MCF 10A (cell line): Measurements from ENCODE around the gene TCERG1L. TPM values are rescaled to one million over a fixed set of nuclear protein-coding genes. Genes with fewer than 3 reads are reported as not detected.

ENCODE experiments used
- BruUV-seq: library from RNA; stranded (reverse); fragments of 400-500 nt; replicated peaks from 2 replicates; lab custom pipeline; 2021; lab: Mats Ljungman, UMichigan
- CTCF ChIA-PET: fragments of 300-600 bp; sonication (Branson Sonifier 250); formaldehyde crosslinking; extraction: SDS; loops from one replicate; lab custom pipeline; 2021; ENCODE audit warnings: antibody characterized with exemption, inconsistent platforms; lab: Yijun Ruan, JAX
- POLR2A ChIA-PET: fragments of 300-600, 350-650 bp; sonication (Branson Sonifier 250); formaldehyde crosslinking; extraction: SDS; loops from one replicate; lab custom pipeline; 2020; ENCODE audit warnings: antibody characterized with exemption, inconsistent platforms; lab: Yijun Ruan, JAX
- DNase-seq: peaks from one replicate; pipeline ENCODE4 v3.0.0-alpha.2; 2018; ENCODE audit not compliant: unreplicated experiment
- H3K27ac Mint-ChIP-seq: one replicate; pipeline ENCODE4 v1.8.0; 2022; ENCODE audit warnings: mild to moderate bottlenecking, low read depth, mixed read lengths; ENCODE audit not compliant: unreplicated experiment
- H3K27me3 Mint-ChIP-seq: one replicate; pipeline ENCODE4 v1.8.0; 2022; ENCODE audit warnings: mixed read lengths; ENCODE audit not compliant: insufficient read depth, unreplicated experiment
- H3K36me3 Mint-ChIP-seq: one replicate; pipeline ENCODE4 v1.8.0; 2022; ENCODE audit warnings: mild to moderate bottlenecking, moderate library complexity, mixed read lengths; ENCODE audit not compliant: insufficient read depth, unreplicated experiment
- H3K4me1 Mint-ChIP-seq: one replicate; pipeline ENCODE4 v1.8.0; 2022; ENCODE audit warnings: mixed read lengths; ENCODE audit not compliant: insufficient read depth, unreplicated experiment
- H3K4me3 Mint-ChIP-seq: one replicate; pipeline ENCODE4 v1.8.0; 2022; ENCODE audit warnings: mild to moderate bottlenecking, moderate library complexity, mixed read lengths; ENCODE audit not compliant: unreplicated experiment
- H3K9me3 Mint-ChIP-seq: one replicate; pipeline ENCODE4 v1.8.0; 2022; ENCODE audit warnings: mixed read lengths; ENCODE audit not compliant: unreplicated experiment
- intact Hi-C: fragments of 100-400 bp; cut with micrococcal nuclease; formaldehyde crosslinking; loops from 2 replicates; pipeline ENCODE4 v1.14.1; 2022
- total RNA-seq: library from RNA; stranded (reverse); gene quantifications from 2 replicates; pipeline ENCODE4 v1.2.3, GENCODE V29; 2022
- TF ChIP-seq, protein P1 (sequence below): fragments of 200-600 bp; IDR thresholded peaks from one replicate; pipeline ENCODE4 v1.8.0; 2022; ENCODE audit warnings: antibody characterized with exemption, mild to moderate bottlenecking; ENCODE audit not compliant: unreplicated experiment

TCERG1L gene
- total RNA-seq, 1 experiment from 2014 or later, result not detected

DNA sequence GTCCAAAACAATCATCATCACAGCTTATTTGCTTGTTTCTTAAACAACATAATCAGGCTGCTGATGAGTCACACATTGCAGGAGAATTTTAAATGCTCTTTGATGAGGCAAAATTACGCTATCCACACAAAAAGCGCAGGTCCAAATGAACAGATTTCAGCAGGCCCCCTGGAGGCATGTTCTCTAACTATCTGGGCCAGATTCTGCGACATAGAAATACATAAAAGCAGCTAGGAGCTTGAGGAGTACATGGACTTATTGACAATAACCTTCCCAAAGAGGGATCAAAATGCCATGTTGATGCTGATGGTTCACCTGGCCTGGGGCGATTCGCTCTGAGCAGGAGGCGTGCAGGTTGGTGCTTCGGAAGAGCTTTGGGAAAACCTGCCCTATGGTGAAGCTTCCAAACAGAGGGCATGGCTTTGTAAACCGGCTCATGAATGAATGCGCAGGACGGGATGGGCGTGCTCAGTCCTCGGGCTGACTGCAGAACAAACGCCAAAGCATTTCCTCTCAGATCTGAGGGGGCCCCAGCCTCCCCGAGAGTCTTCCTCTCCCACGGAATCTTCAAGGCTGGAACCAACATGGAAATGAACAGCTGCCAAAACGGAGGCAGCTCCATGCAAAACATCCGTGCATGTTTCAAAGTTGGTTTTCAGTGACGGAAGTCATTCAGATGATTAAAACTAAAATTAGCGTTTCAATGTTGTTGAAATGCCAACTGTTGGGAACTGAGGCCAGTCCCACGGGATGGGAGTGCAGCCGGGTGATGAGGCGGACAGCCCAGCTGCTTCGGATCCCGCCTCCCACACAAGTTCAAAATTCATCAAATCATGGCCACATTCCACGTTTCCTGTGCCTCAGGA, 179.6 kb downstream of the TCERG1L start:
- Mint-ChIP-seq H3K4me1 (peaks cover 5% of the 10 kb centered on the region), H3K9me3 (peaks cover 7% of the 10 kb centered on the region), H3K27ac (no peak overlapping the region), H3K27me3 (no peaks in the 10 kb centered on the region), H3K4me3 (no peak overlapping the region), H3K36me3 (no peaks in the 10 kb centered on the region)
- POLR2A ChIA-PET, result no interaction called here
- no TSS peak for BruUV-seq
- no peak for DNase-seq
- intact Hi-C loops, result no loop called here
- TF ChIP-seq, protein P1, sequence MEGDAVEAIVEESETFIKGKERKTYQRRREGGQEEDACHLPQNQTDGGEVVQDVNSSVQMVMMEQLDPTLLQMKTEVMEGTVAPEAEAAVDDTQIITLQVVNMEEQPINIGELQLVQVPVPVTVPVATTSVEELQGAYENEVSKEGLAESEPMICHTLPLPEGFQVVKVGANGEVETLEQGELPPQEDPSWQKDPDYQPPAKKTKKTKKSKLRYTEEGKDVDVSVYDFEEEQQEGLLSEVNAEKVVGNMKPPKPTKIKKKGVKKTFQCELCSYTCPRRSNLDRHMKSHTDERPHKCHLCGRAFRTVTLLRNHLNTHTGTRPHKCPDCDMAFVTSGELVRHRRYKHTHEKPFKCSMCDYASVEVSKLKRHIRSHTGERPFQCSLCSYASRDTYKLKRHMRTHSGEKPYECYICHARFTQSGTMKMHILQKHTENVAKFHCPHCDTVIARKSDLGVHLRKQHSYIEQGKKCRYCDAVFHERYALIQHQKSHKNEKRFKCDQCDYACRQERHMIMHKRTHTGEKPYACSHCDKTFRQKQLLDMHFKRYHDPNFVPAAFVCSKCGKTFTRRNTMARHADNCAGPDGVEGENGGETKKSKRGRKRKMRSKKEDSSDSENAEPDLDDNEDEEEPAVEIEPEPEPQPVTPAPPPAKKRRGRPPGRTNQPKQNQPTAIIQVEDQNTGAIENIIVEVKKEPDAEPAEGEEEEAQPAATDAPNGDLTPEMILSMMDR, result no peak
- CTCF ChIA-PET, result interaction anchor here (0.5 to 0.7 kb wide), 3 partner anchors 232 to 890 kb away, joined by 3 to 4 read pairs (median 3); no protein-coding TSS in a partner anchor

DNA sequence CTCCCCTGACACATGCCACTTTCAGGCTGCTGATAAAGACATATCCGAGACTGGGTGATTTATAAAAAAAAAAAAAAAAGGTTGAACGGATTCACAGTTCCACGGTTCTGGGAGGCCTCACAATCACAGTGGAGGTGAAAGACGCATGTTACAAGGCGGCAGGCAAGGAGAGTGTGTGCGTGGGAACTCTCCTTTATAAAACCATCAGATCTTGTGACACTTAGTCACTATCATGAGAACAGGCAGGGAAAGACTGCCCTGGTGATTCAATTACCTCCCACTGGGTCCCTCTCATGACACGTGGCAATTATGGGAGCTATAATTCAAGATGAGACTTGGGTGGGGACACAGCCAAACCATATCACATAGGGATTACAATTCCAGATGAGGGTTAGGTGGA, 181.5 kb downstream of the TCERG1L start:
- Mint-ChIP-seq H3K4me1 (peaks cover 8% of the 10 kb centered on the region), H3K27me3 (no peaks in the 10 kb centered on the region), H3K9me3 (peaks cover 7% of the 10 kb centered on the region), H3K4me3 (no peak overlapping the region), H3K27ac (no peak overlapping the region), H3K36me3 (peaks cover 4% of the 10 kb centered on the region)
- TF ChIP-seq, protein P1, result no peak
- intact Hi-C loops, result no loop called here
- ChIA-PET CTCF (no interaction called here), POLR2A (no interaction called here)
- BruUV-seq, result no TSS peak
- no peak for DNase-seq

DNA sequence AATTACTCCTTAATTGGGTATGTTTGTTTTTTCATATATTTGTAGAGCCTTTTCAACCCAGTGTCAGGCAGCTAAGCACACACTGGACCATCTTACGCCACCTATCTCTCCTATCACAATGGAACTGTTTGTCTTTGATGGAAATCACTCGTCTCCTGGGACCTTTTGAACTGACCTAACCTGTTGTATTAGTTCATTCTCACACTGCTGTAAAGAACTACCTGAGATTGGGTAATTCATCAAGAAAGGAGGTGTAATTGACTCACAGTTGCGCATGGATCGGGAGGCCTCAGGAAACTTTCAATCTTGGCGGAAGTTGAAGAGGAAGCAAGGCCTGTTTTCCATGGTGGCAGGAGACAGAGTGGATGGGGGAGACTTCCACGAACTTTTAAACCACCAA, 182.0 kb downstream of the TCERG1L start:
- Mint-ChIP-seq H3K27me3 (no peaks in the 10 kb centered on the region), H3K27ac (no peak overlapping the region), H3K36me3 (peaks cover 8% of the 10 kb centered on the region), H3K4me3 (no peak overlapping the region), H3K4me1 (peaks cover 8% of the 10 kb centered on the region), H3K9me3 (peaks cover 7% of the 10 kb centered on the region)
- no TSS peak for BruUV-seq
- TF ChIP-seq, protein P1, result no peak
- ChIA-PET CTCF (no interaction called here), POLR2A (no interaction called here)
- intact Hi-C loops, result no loop called here
- DNase-seq, result no peak

DNA sequence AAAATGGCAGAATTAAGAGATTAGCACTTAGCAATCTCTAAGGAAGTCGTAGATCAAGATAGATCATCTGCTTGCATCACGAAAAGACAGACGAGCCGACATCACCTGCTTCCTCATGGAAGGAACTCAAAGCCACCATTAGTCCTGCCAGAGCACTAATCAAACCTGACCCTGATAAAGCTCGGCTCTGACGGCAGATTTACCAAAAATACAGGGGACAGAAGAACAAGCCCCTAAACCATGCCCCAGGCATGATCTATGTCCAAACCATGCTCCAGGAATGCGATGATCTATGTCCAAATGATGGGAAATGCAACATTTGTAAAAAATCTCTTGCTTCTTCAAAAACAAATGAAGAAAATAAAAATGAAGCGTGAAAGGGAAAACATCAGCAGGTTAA, 182.8 kb downstream of the TCERG1L start:
- intact Hi-C loops, result no loop called here
- CTCF ChIA-PET, result no interaction called here
- no TSS peak for BruUV-seq

More for the DNA sequence above, 182.8 kb downstream of the TCERG1L start:
- H3K4me1 Mint-ChIP-seq, result peaks cover 8% of the 10 kb centered on the region
- TF ChIP-seq, protein P1, result no peak
- H3K36me3 Mint-ChIP-seq, result peaks cover 8% of the 10 kb centered on the region
- POLR2A ChIA-PET, result no interaction called here
- no peak for DNase-seq
- H3K4me3 Mint-ChIP-seq, result no peak overlapping the region
- no peak overlapping the region for H3K27ac Mint-ChIP-seq
- no peaks in the 10 kb centered on the region for H3K27me3 Mint-ChIP-seq
- H3K9me3 Mint-ChIP-seq, result peaks cover 7% of the 10 kb centered on the region
